NOMO-1 treated with dmso at 0.1 percent for 144 hours (cell line): Measurements from ENCODE around the gene TCIRG1.
"Not testable (repeated sequence)": the region's sequence is repeated elsewhere in the genome, so short reads cannot be mapped to it uniquely, and the experiment has no call there.

ENCODE experiments used
- DNase-seq: peaks from one replicate; lab custom pipeline; 2025; ENCODE audit not compliant: unreplicated experiment; lab: John Stamatoyannopoulos, UW

Gene TCIRG1

DNA sequence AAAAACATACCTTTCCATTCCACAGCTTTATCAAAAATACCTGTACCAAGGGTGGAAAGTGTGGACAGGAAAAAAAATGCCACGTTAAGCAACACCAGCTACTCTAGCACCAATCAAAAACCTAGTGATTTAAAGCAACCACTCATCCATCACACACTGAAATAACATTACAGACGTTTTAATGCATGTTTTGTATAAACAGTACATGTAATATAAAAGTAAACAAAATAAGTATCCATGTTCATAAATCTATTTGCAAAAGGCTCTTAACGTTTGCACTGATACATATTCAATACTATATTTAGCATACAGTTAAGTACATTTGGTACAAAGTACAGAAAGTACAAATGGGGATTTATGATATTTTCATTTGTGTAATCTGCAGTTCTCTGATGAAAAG lies 43.7 kb downstream of the TCIRG1 start:
- DNase-seq, result no peak

GRCh38 chr11:68083517-68083916 lies 44.7 kb downstream of the TCIRG1 start:
- no peak for DNase-seq

- DNase-seq, result no peak
Observed at GRCh38 chr11:68089679-68090078, 50.9 kb downstream of the TCIRG1 start.

DNA sequence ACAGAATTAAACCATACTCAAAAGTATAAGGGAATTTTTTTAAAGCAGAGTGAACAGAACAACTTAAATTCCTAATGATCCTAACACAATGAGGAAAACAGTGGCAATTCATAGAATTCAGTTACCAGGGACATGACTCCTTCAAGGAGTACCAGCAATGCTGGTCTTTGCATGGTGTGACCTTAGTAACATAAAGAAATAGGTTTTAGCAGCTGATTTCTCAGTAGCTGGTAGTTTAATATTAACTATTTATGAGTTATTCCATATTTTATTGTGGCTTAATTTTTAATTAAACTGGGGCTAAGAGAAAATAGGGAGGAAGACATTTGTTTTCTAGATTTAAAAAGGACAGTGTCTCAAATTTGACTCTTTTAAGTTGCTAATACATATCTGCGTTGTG lies 51.5 kb downstream of the TCIRG1 start:
- no peak for DNase-seq

DNA sequence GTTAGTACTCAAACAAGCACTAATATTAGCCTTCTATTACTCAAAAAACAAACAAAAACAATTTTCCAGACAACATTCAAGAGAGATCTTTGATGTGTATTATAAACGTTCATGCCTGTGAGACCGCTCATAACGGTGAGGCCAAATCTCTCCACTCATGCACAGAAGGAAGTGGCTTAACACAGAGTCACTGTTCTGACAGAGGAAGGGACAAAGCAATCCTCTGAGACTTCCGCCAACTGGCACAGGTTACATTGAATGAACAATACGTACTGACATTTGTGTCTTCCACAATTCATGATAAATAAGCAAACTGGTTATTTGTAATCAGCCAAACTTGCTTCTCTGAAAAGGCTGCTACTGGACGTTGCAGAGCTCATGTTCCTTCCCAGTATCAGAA lies 51.9 kb downstream of the TCIRG1 start:
- no peak for DNase-seq

DNA sequence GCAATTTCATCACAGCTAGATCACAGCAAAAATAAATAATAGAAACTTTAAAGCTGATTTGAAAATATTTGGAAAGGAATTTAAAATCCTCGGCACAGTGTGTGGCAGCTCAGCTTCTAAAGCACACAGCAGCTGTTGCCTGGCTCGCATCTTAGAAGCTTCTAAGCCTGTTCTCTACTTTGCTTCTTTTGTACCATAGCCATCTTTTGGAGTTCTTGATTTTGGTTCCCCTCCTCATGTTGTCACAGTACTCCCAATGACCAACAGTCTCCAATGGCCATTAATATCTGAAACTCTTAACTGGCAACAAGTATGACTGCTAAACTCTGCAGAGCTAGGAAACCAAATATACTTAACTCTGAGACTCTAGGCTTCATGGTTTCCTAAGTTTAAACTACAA lies 53.6 kb downstream of the TCIRG1 start:
- DNase-seq, result no peak

DNA sequence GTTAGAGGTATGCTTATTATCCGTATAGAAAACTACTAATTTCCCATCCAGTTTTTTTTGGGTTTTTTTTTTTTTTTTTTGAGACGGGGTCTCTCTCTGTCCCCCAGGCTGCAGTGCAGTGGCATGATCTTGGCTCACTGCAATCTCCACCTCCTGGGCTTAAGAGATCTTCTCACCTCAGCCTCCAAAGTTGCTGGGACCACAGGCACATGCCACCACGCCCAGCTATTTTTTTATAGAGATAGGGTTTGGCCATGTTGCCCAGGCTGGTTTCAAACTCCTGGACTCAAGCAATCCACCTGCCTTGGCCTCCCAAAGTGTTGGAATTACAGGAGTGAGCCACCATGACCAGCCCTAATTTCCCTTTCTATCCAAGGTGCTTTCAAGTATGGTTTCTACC lies 54.1 kb downstream of the TCIRG1 start:
- not testable (repeated sequence) for DNase-seq

- DNase-seq, result no peak
Observed at GRCh38 chr11:68093565-68093964, 54.7 kb downstream of the TCIRG1 start.

DNA sequence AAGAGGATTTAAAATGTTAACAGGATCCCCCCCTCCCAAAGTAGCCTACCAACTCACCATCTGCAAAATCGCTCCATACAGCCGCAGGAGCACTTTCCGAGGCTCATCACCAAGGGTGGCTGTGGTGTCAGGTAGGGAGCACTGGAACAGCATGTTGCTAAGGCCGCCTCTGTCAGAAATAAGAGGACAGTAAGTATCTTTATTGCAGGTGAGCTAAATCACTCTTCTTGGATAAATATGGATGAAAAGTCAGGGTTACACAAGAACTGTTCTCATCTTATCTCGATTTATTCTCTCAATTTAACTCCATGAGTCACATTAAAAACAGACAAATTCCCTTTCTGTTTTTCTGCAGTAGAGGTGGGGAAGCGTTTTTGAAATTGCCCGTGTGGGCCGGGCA lies 58.1 kb downstream of the TCIRG1 start:
- no peak for DNase-seq

DNA sequence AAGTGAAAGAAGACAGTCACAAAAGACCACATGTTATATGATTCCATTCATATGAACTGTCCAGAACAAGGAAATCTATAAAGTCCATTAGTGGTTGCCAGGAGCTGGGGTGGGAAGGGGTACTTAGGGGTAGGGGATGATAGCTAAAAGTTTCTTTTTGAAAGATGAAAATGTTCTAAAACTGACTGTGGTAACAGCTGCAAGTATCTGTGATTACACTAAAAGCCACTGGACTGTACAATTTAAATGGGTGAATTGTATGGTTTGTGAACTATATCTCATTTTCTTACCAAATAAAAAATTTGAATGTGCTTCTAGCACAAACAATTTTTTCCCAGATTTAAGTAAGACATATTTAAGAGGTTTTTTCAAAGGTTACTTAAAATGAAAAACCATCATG lies 60.2 kb downstream of the TCIRG1 start:
- DNase-seq, result no peak

GRCh38 chr11:68099474-68100405 lies 60.9 kb downstream of the TCIRG1 start:
- DNase-seq, result no peak
